Measurements from ENCODE around the gene TLL2.

TLL2 gene

DNA sequence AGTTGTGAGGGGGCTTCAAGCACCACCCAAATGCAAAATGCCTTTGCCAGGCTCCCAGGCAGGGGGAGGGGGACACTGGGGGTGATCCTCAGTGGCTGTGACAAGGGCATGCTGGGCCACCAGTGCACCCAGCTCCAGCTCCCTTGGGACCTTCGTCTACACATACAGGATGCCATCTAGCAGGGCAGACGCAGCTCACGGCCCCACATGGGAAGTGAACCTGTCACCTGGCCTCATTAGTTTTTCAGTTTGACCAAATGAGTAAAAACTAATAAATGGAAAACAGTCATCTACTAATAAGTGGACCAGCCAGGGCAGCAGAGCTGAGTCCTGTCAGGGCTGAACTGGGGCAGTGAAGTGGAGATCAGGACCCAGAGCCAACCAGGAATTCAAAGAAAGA, 50.2 kb downstream of the TLL2 start:
- Mint-ChIP-seq H3K4me1 (no peaks in the 10 kb centered on the region), H3K36me3 (peaks cover 8% of the 10 kb centered on the region), H3K27ac (no peak overlapping the region), H3K9me3 (peaks cover 6% of the 10 kb centered on the region), H3K27me3 (peaks cover 7% of the 10 kb centered on the region), H3K4me3 (no peak overlapping the region)
- ATAC-seq (ENCODE audit: low read depth): no peak
- no peak for DNase-seq (ENCODE audit: low spot score in 2 of 2)

DNA sequence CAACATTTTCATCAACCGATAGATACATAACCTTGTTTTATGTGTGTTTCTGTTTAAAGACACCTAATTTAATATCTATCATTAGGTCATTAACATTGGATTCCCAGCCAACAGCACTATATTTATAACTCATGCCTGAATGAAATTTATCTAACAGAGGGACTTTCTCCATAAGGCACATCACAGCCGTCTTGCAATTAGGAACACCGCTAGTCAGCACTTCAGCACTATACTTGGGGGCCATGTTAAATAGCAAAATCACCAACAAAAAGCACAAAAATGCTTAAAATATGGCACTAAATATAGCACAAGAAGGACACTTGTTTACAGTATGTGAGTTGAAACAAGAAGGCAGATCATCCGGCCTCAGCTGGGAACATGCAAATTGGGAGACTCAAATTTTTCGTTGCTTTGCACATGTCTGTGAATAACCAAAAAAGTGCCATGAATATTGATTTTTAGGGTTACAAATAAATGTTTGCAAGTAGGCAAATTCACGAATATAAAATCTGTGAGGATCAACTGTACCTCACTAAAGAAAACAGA, 51.0 kb downstream of the TLL2 start:
- DNase-seq (ENCODE audit: low spot score in 2 of 2): no peak
- H3K27ac Mint-ChIP-seq: no peak overlapping the region
- H3K4me3 Mint-ChIP-seq: no peak overlapping the region
- ATAC-seq (ENCODE audit: low read depth): no peak
- peaks cover 8% of the 10 kb centered on the region for H3K36me3 Mint-ChIP-seq
- H3K4me1 Mint-ChIP-seq: no peaks in the 10 kb centered on the region
- peaks cover 5% of the 10 kb centered on the region for H3K27me3 Mint-ChIP-seq
- peaks cover 6% of the 10 kb centered on the region for H3K9me3 Mint-ChIP-seq

DNA sequence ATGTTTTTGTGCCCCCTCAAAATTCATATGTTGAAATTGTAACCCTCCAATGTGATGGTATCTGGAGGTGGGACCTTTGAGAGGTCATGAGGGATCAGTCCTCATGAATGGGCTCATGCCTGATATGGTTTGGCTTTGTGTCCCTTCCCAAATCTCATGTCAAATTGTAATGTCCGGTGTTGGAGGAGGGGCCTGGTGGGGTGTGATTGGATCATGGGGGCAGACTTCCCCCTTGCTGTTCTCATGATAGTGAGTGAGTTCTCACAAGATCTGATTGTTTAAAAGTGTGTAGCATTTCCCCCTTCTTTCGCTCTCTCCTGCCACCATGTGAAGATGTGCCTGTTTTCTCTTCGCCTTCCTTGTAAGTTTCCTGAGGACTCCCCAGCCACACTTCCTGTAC, 53.4 kb downstream of the TLL2 start:
- DNase-seq (ENCODE audit: low spot score in 2 of 2) (no peak), ATAC-seq (ENCODE audit: low read depth) (no peak)
- Mint-ChIP-seq H3K27me3 (peaks cover 10% of the 10 kb centered on the region), H3K36me3 (peaks cover 8% of the 10 kb centered on the region), H3K4me3 (no peak overlapping the region), H3K9me3 (peaks cover 6% of the 10 kb centered on the region), H3K27ac (no peak overlapping the region), H3K4me1 (no peaks in the 10 kb centered on the region)

DNA sequence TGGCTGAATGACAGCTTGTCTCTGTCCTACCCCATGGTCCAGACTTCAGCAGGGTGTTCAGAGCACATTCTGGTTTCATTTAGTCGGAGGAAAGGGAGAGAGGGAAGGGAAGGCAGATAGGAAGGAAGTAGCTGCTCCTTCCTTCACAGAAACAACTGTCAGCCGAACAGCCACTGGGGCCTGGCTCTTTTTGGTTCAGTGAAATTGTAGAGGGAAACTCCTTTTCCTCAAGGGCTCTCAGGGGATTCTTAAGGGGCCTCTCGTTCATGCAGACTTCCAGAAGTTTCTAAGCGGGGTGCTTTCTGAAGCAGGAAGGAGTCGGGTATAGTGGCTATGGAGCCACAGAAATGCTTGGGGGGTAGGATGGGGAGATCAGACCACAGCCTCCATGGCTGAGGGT, 56.4 kb downstream of the TLL2 start:
- Mint-ChIP-seq H3K27ac (no peak overlapping the region), H3K36me3 (peaks cover 8% of the 10 kb centered on the region), H3K4me3 (no peak overlapping the region), H3K4me1 (no peaks in the 10 kb centered on the region), H3K9me3 (peaks cover 4% of the 10 kb centered on the region), H3K27me3 (peaks cover 6% of the 10 kb centered on the region)
- ATAC-seq (ENCODE audit: low read depth) (no peak), DNase-seq (ENCODE audit: low spot score in 2 of 2) (no peak)

DNA sequence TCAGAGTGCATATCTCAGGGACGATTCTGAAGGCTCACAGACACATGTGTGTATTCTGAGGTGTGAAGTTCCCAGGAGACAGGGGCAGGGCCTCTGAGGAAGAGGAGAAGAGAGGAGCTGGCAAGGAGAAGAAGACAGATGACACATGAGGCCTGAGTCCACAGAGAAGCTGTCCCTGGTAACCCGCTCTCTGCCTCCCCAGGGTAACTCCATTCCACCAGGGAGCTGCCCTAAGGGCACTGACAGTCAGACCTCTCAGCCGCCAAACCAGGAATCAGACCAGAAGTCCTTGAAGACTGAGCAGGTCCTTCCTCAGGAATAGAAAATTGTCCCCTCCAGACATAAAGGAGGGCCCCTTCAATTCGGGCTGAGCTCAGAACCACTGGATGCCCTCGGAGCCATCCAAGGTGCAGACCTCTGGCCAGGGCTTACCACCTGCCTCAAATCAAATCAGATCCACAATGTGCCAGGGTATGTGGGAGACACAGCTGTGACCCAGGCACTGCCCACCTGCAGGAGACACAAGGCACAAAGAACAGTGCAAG, 57.4 kb downstream of the TLL2 start:
- peaks cover 4% of the 10 kb centered on the region for H3K9me3 Mint-ChIP-seq
- ATAC-seq (ENCODE audit: low read depth) (no peak), DNase-seq (ENCODE audit: low spot score in 2 of 2) (no peak)
- H3K27ac Mint-ChIP-seq: no peak overlapping the region
- H3K27me3 Mint-ChIP-seq: peaks cover 6% of the 10 kb centered on the region
- H3K4me3 Mint-ChIP-seq: no peak overlapping the region
- H3K36me3 Mint-ChIP-seq: peaks cover 4% of the 10 kb centered on the region
- no peaks in the 10 kb centered on the region for H3K4me1 Mint-ChIP-seq

DNA sequence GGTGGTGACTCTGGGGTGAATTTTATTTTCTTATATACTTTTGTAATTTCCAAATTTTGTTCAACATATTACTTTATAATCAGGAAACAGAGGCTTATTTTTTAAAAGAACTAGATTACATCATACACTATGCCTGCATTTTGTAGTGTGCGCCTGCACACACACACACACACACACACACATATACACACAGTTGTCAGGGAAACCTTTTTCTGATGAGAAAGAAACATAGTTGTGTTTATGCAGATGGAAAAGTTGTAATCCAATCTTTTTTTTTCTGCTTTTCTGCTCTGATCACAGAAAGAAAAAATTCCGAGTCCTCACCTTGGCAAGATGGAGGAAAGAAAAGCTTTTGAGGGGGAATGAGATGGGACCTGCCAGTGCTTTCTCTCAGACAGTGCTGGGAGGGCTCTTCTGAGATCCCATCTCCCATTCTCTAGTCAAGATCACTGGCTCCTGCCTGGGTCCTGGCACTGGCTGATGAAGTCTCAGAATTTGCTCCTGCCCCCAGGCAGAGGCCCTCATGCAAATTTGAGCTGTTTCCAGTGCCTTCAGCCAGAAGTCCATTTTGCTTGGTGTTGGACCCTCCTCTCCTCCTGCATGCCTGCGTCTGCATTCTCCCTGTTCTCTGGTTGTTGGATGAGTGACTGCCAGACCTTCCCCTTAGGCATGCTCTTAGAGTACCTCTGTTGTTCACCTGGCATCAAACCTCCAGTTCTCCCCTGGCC, 59.7 kb downstream of the TLL2 start:
- Mint-ChIP-seq H3K4me1 (no peaks in the 10 kb centered on the region), H3K36me3 (no peaks in the 10 kb centered on the region), H3K4me3 (no peak overlapping the region), H3K27me3 (peaks cover 9% of the 10 kb centered on the region), H3K27ac (no peak overlapping the region), H3K9me3 (no peaks in the 10 kb centered on the region)
- ATAC-seq (ENCODE audit: low read depth) (no peak), DNase-seq (ENCODE audit: low spot score in 2 of 2) (no peak)

DNA sequence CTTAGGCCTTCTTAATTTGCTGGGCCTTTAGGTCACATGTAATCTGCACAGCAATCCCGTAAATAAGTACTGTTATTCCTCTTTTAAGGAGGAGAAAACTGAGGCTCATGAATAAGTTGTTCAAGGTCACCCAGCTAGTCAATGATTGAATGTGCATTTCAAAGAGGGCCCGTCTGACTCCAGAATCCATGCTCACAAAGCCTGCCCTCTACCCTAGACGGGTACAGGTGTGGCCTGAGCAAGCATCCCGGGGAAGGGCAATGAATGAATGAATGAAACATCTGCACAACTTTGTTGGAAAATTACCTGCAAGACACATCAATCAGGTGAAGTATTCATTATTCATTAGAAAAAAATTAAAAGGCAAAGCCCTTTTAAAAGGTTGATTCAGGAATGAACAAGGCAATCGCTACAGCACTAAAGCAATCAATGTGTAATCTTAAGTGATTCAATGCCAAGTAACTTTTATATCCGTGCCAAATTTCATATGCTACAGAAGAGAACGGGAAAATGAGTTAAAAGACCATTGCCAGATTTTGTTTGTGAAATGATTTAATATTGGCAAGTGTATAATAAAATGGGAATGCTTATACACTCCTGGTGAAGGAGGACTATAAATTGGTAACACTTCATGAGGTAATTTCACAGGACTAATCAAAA, 61.1 kb downstream of the TLL2 start:
- no peaks in the 10 kb centered on the region for H3K36me3 Mint-ChIP-seq
- H3K9me3 Mint-ChIP-seq: no peaks in the 10 kb centered on the region
- DNase-seq (ENCODE audit: low spot score in 2 of 2) (no peak), ATAC-seq (ENCODE audit: low read depth) (no peak)
- no peak overlapping the region for H3K27ac Mint-ChIP-seq
- H3K4me3 Mint-ChIP-seq: no peak overlapping the region
- H3K27me3 Mint-ChIP-seq: peaks cover 14% of the 10 kb centered on the region
- H3K4me1 Mint-ChIP-seq: no peaks in the 10 kb centered on the region

DNA sequence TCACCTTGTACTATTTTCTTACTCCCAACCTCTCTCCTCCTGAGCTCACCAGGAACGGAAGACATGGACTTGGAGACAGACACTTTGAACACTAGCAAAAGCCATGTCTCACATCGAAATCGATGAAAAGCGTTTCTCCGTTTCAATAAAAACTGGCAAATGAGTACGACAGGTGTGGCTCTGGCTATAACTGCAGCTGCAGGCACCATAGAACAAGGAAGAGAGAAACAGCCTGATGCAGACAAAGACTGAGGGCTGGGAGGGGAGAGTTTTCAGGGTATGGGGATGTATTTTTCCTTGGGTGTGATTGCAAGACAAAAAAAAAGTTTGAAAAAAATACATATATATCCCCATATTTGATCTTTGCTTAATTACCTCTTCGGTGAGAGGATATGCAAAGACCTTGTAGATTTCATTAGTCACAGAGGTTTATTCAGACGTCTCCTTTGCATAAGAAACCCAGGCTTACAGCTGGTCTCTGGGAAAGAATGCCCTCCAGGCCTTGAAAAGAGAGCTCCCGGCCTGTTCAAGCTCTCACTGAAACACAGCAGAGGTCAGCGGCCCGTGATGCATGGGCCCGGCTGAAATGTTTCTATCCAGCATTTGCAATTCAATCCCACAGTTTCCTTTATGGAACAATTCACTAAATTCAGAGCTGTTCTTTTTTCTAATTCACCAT, 63.1 kb downstream of the TLL2 start:
- Mint-ChIP-seq H3K4me1 (no peaks in the 10 kb centered on the region), H3K9me3 (no peaks in the 10 kb centered on the region), H3K27ac (no peak overlapping the region), H3K4me3 (no peak overlapping the region), H3K27me3 (peaks cover 13% of the 10 kb centered on the region), H3K36me3 (no peaks in the 10 kb centered on the region)
- DNase-seq (ENCODE audit: low spot score in 2 of 2) (no peak), ATAC-seq (ENCODE audit: low read depth) (no peak)

DNA sequence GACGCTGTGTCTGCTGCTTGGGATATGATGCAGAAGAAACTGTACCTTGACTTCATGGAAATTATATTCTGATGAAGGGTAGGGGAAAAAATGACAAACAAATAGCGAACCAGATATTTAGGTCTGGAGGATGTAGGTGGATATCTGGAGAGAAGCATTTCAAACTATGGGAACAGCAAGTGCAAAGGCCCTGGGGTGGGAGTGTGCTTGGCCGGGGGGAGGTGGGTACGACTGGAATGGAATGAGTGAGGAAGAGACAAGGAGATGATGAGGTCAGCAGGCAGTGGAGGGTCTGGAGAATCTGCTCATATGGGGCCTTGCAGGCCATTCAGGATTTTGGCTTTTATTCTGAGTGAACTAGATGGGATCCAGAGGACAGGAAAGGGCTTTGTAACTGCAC, 65.2 kb downstream of the TLL2 start:
- Mint-ChIP-seq H3K9me3 (no peaks in the 10 kb centered on the region), H3K27me3 (peaks cover 13% of the 10 kb centered on the region), H3K27ac (no peak overlapping the region), H3K4me3 (no peak overlapping the region), H3K4me1 (no peaks in the 10 kb centered on the region), H3K36me3 (no peaks in the 10 kb centered on the region)
- DNase-seq (ENCODE audit: low spot score in 2 of 2) (no peak), ATAC-seq (ENCODE audit: low read depth) (no peak)

DNA sequence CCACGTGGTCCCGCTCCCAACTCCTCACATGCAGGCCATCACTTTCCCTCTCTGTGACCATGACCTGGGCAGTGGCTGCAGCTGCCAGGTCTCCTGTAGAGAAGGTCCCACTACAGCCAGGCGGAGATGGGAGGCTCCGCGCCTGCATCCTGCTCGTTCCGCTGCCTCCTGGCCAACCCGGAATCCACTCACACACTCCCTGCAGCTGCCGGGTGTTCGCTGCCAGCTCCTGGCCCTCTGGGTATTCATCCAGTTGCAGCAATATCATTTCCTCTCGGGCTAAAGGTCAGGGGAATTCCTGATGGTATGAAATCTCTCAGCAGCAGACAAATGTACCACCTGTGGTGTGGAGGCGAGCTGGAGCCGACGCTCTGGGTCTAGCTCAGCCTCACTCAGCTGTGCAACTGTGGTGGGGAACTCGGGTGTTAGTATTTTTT, 65.7 kb downstream of the TLL2 start:
- Mint-ChIP-seq H3K9me3 (no peaks in the 10 kb centered on the region), H3K4me3 (no peak overlapping the region)

DNA sequence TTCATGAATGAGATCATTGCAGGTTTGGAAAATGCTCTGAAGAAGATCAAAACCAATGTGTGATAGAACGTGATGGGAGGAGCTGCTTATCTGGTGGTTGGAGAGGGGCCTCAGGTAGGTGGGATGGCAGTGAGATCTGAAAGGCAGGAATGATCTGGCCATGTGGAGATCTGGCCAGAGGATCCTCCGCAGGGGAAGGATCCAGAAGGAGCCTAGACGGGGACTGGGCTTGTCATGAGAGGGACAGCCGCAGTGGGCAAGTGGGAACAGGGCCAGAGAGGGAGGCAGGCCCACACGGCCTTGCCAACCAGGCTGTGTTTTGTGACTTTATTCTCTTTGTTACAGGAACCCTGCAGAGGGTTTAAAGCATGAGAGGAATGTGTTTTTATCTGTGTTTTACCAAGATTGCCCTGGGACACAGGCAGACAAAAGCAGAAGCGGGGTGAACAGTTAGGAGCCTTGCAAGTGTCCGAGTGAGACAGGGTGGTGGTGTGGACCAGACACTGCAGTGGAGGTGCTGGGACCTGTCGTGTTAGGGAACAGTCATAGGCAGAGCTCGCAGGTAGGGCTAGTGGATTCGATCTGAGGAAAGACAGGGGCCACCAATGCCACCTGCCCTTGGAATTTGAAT, 66.6 kb downstream of the TLL2 start:
- no peak overlapping the region for H3K4me3 Mint-ChIP-seq
- H3K4me1 Mint-ChIP-seq: no peaks in the 10 kb centered on the region

More for the DNA sequence above, 65.7 kb downstream of the TLL2 start:
- DNase-seq (ENCODE audit: low spot score in 2 of 2) (no peak), ATAC-seq (ENCODE audit: low read depth) (no peak)
- Mint-ChIP-seq H3K27ac (no peak overlapping the region), H3K27me3 (peaks cover 13% of the 10 kb centered on the region), H3K36me3 (no peaks in the 10 kb centered on the region), H3K4me1 (no peaks in the 10 kb centered on the region)

DNA sequence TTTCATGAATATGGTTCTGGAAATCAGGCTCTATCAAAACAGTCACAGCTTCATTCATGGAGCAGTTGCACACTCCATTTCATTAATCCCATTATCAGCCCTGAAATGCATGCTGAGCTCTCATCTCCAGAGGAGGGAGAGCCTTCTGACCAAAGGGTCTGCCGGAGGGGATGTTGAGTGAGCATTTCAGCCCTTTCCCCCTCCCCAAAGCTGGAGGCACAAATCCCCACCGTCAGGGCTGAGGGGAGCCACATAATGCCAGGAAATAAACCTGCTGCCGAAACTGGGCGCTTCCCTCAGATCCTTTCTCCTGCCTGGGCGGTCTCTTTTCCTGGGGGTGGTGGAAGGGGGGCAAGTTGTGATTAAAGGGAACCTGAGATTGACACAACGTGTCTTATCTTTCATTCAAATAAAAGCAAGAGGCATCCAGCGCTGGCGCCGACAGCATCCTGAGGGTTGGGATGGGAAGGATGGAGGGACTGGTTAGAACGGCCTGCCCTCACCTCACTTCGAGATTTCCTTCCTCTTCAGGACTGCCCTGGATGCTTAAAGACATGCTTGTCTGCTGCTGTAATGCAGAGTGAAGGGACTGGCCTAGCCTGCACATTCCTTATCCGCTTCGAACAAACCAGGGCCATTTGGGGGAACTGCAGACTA, 71.6 kb downstream of the TLL2 start:
- no peak overlapping the region for H3K4me3 Mint-ChIP-seq
- ATAC-seq (ENCODE audit: low read depth): no peak
- no peaks in the 10 kb centered on the region for H3K9me3 Mint-ChIP-seq

More for the DNA sequence above, 66.6 kb downstream of the TLL2 start:
- H3K36me3 Mint-ChIP-seq: no peaks in the 10 kb centered on the region
- DNase-seq (ENCODE audit: low spot score in 2 of 2): no peak
- H3K27me3 Mint-ChIP-seq: peaks cover 13% of the 10 kb centered on the region
- no peak overlapping the region for H3K27ac Mint-ChIP-seq
- H3K9me3 Mint-ChIP-seq: no peaks in the 10 kb centered on the region
- no peak for ATAC-seq (ENCODE audit: low read depth)

DNA sequence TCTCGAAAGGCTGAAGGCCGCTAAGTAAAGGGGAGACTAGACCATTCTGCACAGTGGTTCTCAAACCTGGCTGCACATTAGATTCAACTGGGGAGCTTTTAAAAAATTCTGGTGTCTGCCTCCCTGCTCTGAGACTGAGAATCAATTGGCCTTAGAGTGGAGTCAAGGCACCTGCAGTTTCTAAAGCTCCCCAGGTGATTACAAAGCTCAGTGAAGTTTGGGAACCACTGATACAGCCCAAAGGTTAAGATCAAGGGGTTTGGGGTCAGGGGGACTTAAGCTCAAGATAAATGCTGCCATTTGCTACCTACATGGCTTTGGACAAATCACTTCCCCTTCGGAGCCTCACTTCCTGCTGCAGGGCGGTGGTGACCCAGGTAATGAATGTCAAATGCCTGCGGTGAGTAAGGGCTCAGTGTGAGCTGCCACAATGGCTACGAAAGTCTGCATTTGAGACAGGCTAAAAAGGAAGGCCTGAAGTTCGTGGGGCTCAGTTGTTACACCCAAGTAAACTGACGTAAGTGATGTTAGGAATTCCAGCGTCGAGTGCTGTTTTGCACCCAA, 72.3 kb downstream of the TLL2 start:
- no peaks in the 10 kb centered on the region for H3K4me1 Mint-ChIP-seq
- DNase-seq (ENCODE audit: low spot score in 2 of 2): no peak
- no peak overlapping the region for H3K27ac Mint-ChIP-seq
- H3K4me3 Mint-ChIP-seq: no peak overlapping the region
- no peaks in the 10 kb centered on the region for H3K9me3 Mint-ChIP-seq
- ATAC-seq (ENCODE audit: low read depth): no peak
- H3K27me3 Mint-ChIP-seq: peaks cover 5% of the 10 kb centered on the region
- H3K36me3 Mint-ChIP-seq: no peaks in the 10 kb centered on the region

More for the DNA sequence above, 71.6 kb downstream of the TLL2 start:
- Mint-ChIP-seq H3K27ac (no peak overlapping the region), H3K36me3 (no peaks in the 10 kb centered on the region), H3K27me3 (peaks cover 8% of the 10 kb centered on the region), H3K4me1 (no peaks in the 10 kb centered on the region)
- DNase-seq (ENCODE audit: low spot score in 2 of 2): no peak

All from memory B cell (primary cell).